ENCODE measurements around the gene NAGLU. TPM values are rescaled to one million over a fixed set of nuclear protein-coding genes. Genes with fewer than 3 reads are reported as not detected.

Gene NAGLU
- total RNA-seq, 1 donor from 2014 or later: 17.4 TPM

GRCh38 chr17:42513686-42514085, 22.4 kb upstream of the NAGLU start:
- intact Hi-C loops (cut with micrococcal nuclease): no loop called here
- Mint-ChIP-seq H3K9me3 (no peaks in the 10 kb centered on the region), H3K4me3 (ENCODE audit: low read depth) (no peak overlapping the region), H3K27ac (no peak overlapping the region), H3K27me3 (ENCODE audit: low read depth) (peaks cover 4% of the 10 kb centered on the region), H3K4me1 (ENCODE audit: low read depth) (peaks cover 3% of the 10 kb centered on the region), H3K36me3 (ENCODE audit: low read depth) (no peaks in the 10 kb centered on the region)
- DNase-seq (ENCODE audit: low spot score): no peak

- Mint-ChIP-seq H3K27me3 (ENCODE audit: low read depth) (peaks cover 4% of the 10 kb centered on the region), H3K36me3 (ENCODE audit: low read depth) (no peaks in the 10 kb centered on the region), H3K9me3 (no peaks in the 10 kb centered on the region), H3K4me3 (ENCODE audit: low read depth) (no peak overlapping the region), H3K4me1 (ENCODE audit: low read depth) (no peaks in the 10 kb centered on the region), H3K27ac (no peak overlapping the region)
- DNase-seq (ENCODE audit: low spot score): no peak
- intact Hi-C loops (cut with micrococcal nuclease): no loop called here
Observed at GRCh38 chr17:42514279-42514678, 21.8 kb upstream of the NAGLU start.

DNA sequence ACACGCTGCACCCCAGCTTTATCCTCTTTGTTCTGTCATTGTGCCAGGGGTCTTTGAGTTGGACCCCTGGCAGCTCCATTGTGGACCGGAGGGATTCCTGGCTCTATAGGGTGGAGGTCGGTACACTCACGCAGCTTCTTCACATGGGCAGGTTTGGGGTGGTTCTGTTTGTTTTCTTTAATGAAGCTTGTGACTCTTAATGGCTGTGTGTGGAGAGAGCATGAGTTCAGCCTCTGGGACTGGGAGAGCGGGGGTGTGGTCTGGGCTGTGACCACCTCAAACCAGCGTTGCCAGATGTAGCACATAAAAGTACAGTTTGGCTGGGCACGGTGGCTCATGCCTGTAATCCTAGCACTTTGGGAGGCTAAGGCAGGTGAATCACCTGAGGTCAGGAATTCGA, 21.2 kb upstream of the NAGLU start:
- Mint-ChIP-seq H3K4me3 (ENCODE audit: low read depth) (no peak overlapping the region), H3K27ac (no peak overlapping the region), H3K4me1 (ENCODE audit: low read depth) (no peaks in the 10 kb centered on the region), H3K36me3 (ENCODE audit: low read depth) (no peaks in the 10 kb centered on the region), H3K9me3 (no peaks in the 10 kb centered on the region), H3K27me3 (ENCODE audit: low read depth) (peaks cover 4% of the 10 kb centered on the region)
- intact Hi-C loops (cut with micrococcal nuclease): loop anchor here (5.0 kb wide), 1 partner anchor 53 kb away; no protein-coding TSS in a partner anchor
- no peak for DNase-seq (ENCODE audit: low spot score)

GRCh38 chr17:42517516-42517915, 18.5 kb upstream of the NAGLU start:
- H3K36me3 Mint-ChIP-seq (ENCODE audit: low read depth): no peaks in the 10 kb centered on the region
- H3K4me1 Mint-ChIP-seq (ENCODE audit: low read depth): no peaks in the 10 kb centered on the region
- intact Hi-C loops (cut with micrococcal nuclease): loop anchor here (2.0 to 5.0 kb wide), 3 partner anchors 55 to 89 kb away; no protein-coding TSS in a partner anchor
- no peak overlapping the region for H3K4me3 Mint-ChIP-seq (ENCODE audit: low read depth)
- H3K27me3 Mint-ChIP-seq (ENCODE audit: low read depth): peaks cover 8% of the 10 kb centered on the region
- DNase-seq (ENCODE audit: low spot score): peak; percentile 73
- H3K9me3 Mint-ChIP-seq: no peaks in the 10 kb centered on the region
- no peak overlapping the region for H3K27ac Mint-ChIP-seq

GRCh38 chr17:42518046-42518754, 17.8 kb upstream of the NAGLU start:
- Mint-ChIP-seq H3K27ac (no peak overlapping the region), H3K36me3 (ENCODE audit: low read depth) (no peaks in the 10 kb centered on the region), H3K9me3 (no peaks in the 10 kb centered on the region), H3K27me3 (ENCODE audit: low read depth) (peaks cover 8% of the 10 kb centered on the region), H3K4me3 (ENCODE audit: low read depth) (no peak overlapping the region), H3K4me1 (ENCODE audit: low read depth) (peaks cover 2% of the 10 kb centered on the region)
- no peak for DNase-seq (ENCODE audit: low spot score)
- intact Hi-C loops (cut with micrococcal nuclease): loop anchor here (5.0 kb wide), 1 partner anchor 56 kb away; no protein-coding TSS in a partner anchor

DNA sequence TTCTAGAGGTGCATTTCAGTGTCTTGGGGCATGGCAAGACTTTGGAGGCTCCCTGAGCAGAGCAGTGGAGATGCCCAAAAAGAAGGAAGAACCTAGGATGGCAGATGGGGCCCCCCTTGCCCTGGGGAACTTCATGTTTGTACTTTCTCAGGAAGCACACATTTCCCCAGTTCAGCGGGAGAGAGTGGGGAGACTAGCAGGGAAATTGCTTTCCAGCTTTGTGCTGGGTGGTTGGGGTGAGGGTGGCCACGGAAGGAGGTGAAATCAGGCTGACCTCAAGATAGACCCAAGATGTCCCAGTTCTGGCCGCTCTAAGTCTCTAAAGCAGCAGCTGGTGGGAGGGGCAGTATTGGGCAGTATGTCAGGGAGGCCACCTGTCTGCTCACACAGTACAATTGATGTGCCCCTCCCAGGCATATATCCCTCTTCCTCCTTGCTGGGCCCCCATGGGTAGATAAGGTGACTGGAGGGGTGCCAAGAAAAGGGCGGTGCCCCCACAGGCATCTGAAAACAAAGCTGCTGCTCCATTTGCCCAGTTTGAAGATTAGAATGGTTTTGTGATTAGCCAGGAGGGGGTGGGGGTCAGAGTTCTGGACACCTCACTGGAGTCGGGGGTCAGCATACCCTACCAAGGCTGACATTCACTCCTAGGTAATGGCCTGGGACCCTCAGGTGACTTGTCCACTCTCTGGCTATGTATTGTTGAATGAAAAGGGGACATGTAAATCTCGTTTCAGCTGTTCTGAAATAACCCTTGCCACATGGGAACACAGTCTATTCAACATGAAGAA, 17.1 kb upstream of the NAGLU start:
- H3K27me3 Mint-ChIP-seq (ENCODE audit: low read depth): peaks cover 8% of the 10 kb centered on the region
- H3K4me1 Mint-ChIP-seq (ENCODE audit: low read depth): peaks cover 5% of the 10 kb centered on the region
- H3K9me3 Mint-ChIP-seq: no peaks in the 10 kb centered on the region
- H3K36me3 Mint-ChIP-seq (ENCODE audit: low read depth): no peaks in the 10 kb centered on the region
- H3K4me3 Mint-ChIP-seq (ENCODE audit: low read depth): no peak overlapping the region
- H3K27ac Mint-ChIP-seq: no peak overlapping the region
- no peak for DNase-seq (ENCODE audit: low spot score)
- intact Hi-C loops (cut with micrococcal nuclease): loop anchor here (5.0 kb wide), 1 partner anchor 57 kb away; no protein-coding TSS in a partner anchor

DNA sequence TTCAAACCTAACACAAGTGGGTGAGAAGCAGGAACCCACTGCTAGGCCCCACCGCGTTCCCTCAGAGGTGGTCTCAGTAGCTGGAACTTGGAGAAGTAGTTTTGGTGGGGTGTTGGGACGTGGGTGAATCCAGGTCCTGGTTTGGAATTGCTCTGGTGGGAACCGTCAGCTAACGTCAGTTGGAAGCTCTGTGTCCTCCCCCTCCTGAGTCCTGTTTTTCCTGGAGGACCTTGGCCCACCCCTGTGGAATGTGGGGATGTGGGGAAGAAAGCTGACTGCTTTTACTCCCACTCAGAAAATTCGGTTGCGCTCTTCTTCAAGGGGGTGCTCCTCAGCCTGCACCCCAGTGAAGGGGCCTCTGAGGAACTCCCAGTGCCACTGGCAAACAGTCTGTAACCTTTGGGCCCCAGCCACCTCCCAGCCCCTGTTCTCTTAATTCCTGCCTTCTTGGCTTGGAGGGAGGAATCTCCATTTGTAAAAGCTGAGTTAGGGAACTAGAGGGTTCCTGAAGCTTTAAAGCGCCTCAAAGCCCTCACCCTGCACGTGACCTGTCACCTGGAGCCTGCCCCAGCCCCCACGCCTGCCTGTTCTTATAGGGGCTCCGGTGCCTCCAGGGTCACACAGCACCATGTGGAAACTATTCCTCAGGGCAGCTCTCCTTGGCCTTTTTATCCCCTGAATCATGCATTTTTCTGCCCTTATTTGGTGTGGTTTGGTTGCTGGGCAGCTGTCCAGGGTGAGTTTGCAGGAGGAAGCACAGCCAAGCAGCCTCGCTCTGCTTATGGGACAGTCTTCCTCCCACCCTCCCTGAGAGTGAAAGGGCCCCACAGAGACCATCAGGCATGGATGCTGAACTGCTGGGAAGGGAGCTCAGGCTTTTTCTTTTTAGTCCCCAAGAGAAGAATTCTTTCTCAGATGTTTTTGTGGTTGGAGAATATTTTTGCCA, 16.2 kb upstream of the NAGLU start:
- Mint-ChIP-seq H3K27ac (no peak overlapping the region), H3K4me1 (ENCODE audit: low read depth) (peaks cover 5% of the 10 kb centered on the region), H3K27me3 (ENCODE audit: low read depth) (peaks cover 8% of the 10 kb centered on the region), H3K4me3 (ENCODE audit: low read depth) (no peak overlapping the region), H3K9me3 (no peaks in the 10 kb centered on the region), H3K36me3 (ENCODE audit: low read depth) (no peaks in the 10 kb centered on the region)
- no peak for DNase-seq (ENCODE audit: low spot score)
- intact Hi-C loops (cut with micrococcal nuclease): loop anchor here (5.0 to 10.0 kb wide), 3 partner anchors 58 to 205 kb away; no protein-coding TSS in a partner anchor

DNA sequence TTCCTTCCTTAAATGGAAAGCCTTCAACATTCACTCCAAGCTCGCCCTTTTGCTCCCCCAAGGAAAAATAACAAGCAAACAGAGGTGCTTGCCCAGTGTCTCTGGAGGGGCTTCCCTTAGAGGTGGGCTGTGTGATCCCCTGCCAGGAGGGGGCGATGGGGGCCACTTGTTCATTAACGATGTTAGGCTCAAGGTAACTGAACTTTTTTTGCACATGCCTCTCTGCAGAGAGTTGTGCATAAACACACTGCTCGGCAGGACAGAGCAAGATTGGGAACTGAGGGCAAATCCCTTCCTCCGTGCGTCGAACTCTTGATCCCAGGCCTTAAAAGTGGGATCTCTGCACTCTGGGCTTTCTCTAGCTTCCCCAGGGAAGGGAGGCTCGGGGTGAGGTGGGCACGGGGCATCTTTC, 15.5 kb upstream of the NAGLU start:
- Mint-ChIP-seq H3K27me3 (ENCODE audit: low read depth) (peaks cover 10% of the 10 kb centered on the region), H3K27ac (no peak overlapping the region), H3K9me3 (no peaks in the 10 kb centered on the region), H3K36me3 (ENCODE audit: low read depth) (no peaks in the 10 kb centered on the region), H3K4me1 (ENCODE audit: low read depth) (peaks cover 5% of the 10 kb centered on the region), H3K4me3 (ENCODE audit: low read depth) (no peak overlapping the region)
- intact Hi-C loops (cut with micrococcal nuclease): loop anchor here (10.0 kb wide), 2 partner anchors 116 to 206 kb away; no protein-coding TSS in a partner anchor
- no peak for DNase-seq (ENCODE audit: low spot score)

DNA sequence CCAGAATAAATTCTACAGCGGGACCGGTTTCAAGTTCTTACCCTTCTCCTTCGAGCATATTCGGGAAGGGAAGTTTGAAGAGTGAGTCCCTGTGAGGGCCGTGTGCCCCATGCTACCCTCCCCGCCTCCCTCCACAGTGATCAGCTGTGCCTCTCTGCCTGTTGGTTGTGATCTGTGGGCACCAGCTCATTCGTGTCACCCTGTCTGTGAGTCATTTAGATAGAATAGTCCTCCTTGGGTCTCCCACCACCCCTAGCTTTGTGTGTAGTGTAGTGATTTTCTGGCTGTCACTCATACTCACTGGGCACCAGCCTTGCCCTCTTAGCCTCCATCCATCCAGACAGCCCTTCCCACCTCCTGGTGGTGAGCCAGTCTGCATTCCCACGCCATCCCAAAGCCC, 15.0 kb upstream of the NAGLU start:
- no peaks in the 10 kb centered on the region for H3K9me3 Mint-ChIP-seq
- no peaks in the 10 kb centered on the region for H3K36me3 Mint-ChIP-seq (ENCODE audit: low read depth)
- no peak for DNase-seq (ENCODE audit: low spot score)
- H3K4me1 Mint-ChIP-seq (ENCODE audit: low read depth): peaks cover 5% of the 10 kb centered on the region
- H3K27me3 Mint-ChIP-seq (ENCODE audit: low read depth): peaks cover 10% of the 10 kb centered on the region
- no peak overlapping the region for H3K4me3 Mint-ChIP-seq (ENCODE audit: low read depth)
- intact Hi-C loops (cut with micrococcal nuclease): loop anchor here (10.0 kb wide), 2 partner anchors 116 to 206 kb away; no protein-coding TSS in a partner anchor
- H3K27ac Mint-ChIP-seq: no peak overlapping the region

DNA sequence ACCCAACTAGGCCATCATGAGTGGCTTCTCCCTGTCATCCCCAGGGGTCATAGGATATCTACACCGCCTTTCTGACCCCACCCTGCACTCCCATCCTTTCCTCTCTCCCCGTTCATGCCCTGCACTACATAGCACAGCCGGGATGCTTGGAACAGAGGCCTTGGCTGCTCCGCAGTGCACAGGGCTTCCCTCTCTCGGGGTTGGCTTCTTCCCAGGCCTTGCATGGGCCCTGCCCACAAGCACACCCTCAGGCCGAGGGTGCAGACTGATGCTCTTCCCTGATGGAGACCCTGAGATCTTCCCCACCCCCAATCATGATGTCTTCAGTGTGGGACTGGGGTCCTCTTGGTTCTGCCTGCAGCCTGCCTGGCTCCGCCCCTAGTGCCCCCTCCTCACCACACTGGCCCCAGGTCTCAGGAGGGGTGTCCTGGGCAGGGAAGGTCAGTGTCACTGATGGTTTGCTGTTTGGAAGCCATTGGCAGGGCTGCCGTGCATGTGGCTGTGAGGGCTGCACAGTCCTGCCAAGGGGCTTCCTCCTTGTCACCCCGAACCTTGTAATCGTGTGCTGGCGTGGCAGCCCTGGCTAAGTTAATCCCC, 14.3 kb upstream of the NAGLU start:
- Mint-ChIP-seq H3K27me3 (ENCODE audit: low read depth) (peaks cover 10% of the 10 kb centered on the region), H3K27ac (no peak overlapping the region), H3K36me3 (ENCODE audit: low read depth) (no peaks in the 10 kb centered on the region), H3K4me1 (ENCODE audit: low read depth) (peaks cover 5% of the 10 kb centered on the region), H3K9me3 (no peaks in the 10 kb centered on the region), H3K4me3 (ENCODE audit: low read depth) (no peak overlapping the region)
- intact Hi-C loops (cut with micrococcal nuclease): loop anchor here (10.0 kb wide), 2 partner anchors 117 to 207 kb away; no protein-coding TSS in a partner anchor
- no peak for DNase-seq (ENCODE audit: low spot score)

DNA sequence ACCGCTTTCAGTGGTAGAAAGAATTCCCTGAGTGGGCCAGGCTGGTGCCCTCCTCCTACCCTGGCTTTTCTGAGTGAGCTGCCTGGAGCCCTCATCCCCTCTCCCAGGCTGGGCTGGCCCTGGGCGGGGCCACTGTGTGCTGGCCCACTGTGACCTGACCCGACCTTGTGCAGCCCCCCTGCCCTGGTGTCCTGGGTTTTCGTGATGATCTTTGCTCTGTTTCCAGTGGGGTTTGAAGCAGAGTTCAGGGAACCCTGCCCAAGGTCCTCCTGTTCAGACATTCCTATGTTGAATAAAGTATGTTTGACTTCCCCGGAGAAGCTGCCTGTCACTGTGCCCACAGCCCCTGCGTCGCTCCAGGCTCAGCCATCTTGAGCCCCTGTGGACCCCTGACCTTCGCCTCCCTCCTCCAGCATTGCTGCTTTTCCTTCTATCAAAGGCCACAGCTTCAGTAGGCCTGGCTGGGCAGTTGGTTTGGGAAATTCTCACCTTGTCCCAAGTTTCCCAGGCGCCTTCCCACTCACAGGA, 13.7 kb upstream of the NAGLU start:
- no peak overlapping the region for H3K27ac Mint-ChIP-seq
- no peak overlapping the region for H3K4me3 Mint-ChIP-seq (ENCODE audit: low read depth)
- no peak for DNase-seq (ENCODE audit: low spot score)
- H3K4me1 Mint-ChIP-seq (ENCODE audit: low read depth): peaks cover 8% of the 10 kb centered on the region
- no peaks in the 10 kb centered on the region for H3K36me3 Mint-ChIP-seq (ENCODE audit: low read depth)
- intact Hi-C loops (cut with micrococcal nuclease): loop anchor here (10.0 kb wide), 2 partner anchors 118 to 208 kb away; no protein-coding TSS in a partner anchor
- peaks cover 10% of the 10 kb centered on the region for H3K27me3 Mint-ChIP-seq (ENCODE audit: low read depth)
- H3K9me3 Mint-ChIP-seq: no peaks in the 10 kb centered on the region
